HG02973 (cell line): ENCODE results near the gene PHC2.

Experiments
- ATAC-seq: cut with Tn5 transposase; IDR thresholded peaks from one replicate; pipeline ENCODE4 v1.9.1; 2021; ENCODE audit warnings: moderate library complexity; ENCODE audit not compliant: unreplicated experiment

The PHC2 gene

GRCh38 chr1:33337441-33337840 lies 93.5 kb downstream of the PHC2 start:
- ATAC-seq = no peak

DNA sequence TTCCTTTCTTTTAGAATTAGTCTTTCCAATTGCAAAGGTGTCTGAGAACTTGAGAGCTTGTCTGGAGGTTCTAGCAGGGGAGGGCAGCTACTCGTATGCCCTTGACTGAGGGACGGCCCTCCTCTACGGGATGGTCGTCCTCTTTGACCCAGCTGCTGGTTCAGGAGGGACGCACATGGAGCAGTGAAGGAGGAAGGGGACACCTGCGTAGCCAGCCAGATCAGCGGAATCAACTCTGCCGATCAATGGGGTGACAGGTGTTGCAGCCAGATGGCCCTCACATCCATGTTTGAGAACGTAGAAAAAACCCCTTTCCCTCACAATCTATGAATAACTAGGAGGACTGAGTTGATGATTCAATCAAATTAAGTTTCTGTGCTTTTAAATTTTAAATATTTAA lies 94.3 kb downstream of the PHC2 start:
- no peak for ATAC-seq

DNA sequence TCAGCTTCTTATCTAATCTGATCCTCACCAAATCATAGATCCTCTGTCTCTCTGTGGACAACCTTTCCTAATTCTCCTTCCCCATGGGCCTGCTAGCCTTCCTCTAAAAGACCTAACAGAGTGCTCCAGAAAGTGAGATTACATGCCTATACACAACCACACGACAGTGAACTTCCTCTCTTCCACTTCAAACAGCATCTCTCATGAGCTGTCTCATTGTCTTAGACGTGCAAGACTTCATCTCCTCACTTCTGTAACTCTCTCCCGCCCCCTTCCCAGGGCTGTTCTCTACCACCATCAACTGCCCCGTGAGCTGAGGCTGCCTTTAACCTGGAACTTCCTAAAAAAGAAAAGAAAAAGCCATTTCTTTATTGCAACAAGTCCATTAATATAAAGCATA lies 95.9 kb downstream of the PHC2 start:
- no peak for ATAC-seq

DNA sequence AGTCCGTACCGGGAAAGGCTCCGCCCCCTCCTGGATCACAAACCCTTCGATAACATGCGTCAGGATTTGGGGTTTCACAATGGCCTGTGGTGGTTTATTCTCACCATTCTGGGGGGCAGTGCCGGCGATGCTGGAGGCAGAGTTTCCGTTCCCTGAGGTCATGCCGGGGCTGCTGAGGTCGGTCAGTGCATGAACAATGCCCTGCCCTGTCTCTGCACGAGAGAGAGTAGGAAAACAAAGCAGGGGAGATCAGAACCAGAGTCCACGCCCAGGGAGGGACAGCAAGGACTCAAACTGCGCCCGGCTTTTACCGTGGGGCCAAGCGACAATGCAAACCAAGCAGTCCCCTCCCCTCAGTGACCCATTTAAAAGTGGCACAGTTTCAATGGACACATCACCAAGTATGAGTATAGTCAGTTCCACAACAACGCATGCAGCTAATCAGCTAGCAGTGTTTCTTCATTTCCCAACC lies 96.8 kb downstream of the PHC2 start:
- ATAC-seq = no peak

- no peak for ATAC-seq
These were observed 98.0 kb downstream of the PHC2 start for GRCh38 chr1:33332881-33333280.

- ATAC-seq = no peak
These were observed 98.5 kb downstream of the PHC2 start for GRCh38 chr1:33332357-33332789.

DNA sequence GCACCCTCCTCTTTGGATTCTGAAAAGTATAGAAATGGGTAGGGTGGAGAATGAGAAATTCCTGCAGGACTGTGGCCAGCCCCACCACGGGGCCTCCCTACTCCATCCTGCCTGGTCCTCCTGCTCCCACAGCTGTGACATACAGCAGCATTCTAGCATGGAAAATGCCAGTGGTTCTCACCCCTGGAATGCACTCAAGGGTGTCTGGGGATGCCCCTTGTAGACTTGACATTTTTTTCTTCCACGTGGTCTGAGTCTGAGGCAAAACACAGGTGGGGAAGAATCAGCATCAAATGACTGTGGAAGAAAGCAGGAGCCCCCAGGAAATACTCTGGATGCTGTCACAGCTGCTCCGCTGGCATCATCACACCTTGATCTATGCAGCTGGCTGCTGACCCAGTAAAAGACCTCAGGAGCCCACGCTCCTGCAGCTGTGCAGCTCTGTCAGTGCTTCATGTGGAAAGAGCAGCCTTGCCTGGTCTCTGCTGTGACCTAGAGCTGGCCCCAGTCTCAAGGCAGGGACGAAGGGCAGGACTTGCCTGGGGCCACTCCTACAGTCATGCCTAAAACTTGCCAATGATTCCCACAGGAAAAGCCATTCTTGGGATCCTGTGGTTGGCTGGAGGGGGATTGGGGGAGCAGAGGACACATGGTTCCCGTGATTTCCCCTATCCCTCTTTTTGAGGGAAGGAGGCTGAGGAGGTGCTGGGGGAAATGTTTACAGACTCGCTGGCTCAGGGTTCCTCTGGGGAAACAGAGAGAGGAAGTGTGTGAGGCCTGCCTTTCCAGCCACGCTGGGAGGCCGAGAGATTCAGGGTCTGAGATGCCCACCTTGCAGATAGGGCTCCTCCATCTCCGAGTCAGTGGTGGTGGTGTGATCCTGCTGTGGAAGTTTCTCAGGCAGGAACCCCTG lies 99.2 kb downstream of the PHC2 start:
- no peak for ATAC-seq

GRCh38 chr1:33330906-33331305 lies 100.0 kb downstream of the PHC2 start:
- no peak for ATAC-seq

DNA sequence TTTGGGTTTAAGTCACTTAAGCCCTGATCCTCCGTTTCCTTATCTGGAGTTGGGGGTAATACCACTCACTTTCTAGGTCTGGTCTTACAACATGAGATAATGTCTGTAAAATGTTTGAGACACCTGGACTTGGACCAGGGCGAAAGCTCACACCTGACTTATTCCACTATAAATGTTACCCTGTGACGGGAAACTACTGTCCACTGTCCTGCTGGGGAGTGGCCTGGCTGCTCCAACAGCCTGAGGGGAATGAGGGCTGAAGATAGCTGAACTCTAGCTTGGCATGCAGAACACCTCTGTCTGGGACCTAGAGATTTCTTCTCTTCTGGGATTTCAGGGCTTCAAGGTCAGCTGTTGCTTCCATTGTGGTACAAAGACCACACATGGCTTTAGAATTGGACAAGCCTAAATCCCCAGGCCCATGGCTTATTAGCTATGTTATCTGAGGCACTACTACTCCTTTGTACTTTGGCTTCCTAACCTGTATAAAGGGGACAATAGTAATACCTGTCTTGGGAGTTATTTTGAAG lies 100.5 kb downstream of the PHC2 start:
- ATAC-seq = no peak

DNA sequence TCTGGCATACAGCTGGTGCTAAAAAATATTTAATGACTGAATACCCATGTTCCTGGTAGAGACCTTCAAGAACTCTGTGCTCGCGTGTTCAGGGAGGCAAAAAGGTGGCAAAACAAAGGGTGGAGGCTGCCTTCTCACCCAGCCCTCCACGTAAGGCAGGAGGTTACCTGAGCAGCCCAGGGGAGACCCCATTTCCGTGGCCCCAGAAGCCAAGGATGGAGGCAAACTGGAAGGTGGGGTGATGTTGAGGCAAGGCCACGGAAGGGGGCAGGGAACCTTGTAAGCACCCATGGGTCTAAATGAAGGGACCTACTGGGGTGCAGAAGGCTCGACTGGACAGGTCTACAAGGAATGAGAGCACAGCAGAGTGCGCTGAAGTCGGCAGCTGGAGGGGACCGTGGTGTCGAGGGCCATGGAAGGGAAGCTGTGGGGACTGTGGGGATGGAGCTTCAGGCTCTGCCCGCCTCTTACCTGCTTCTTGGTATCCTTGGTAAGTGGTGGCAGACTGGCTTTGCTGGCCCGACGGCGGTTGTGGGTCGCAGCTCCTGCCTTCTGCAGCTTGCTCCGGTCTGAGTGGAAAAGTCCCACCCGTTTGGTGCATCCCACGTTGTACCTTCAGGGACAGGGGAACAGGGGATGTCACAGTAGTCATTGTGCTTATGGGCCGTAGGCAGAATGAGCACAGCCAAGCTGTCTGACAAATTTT lies 101.1 kb downstream of the PHC2 start:
- no peak for ATAC-seq

DNA sequence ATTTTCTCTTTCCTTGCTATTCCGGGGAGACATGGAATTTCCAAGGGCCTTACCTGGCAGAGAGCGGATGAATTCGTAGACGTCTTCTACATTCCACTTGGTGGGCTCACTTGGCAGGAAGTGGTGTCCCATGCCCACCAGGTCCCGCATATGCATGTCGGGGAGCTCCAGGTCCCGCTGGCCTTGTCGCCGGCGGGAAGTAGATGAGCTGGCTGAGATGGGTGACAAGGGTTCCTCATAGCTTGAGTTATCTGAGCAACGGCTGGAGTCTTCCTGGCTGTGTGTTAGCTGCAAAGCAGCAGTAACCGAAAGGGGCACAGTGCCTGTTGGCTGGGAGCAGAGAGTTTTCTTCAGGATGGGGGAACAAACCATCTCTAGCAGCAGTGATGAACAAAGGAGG lies 102.1 kb downstream of the PHC2 start:
- no peak for ATAC-seq

- no peak for ATAC-seq
These were observed 103.1 kb downstream of the PHC2 start for GRCh38 chr1:33327587-33328325.

- no peak for ATAC-seq
These were observed 104.1 kb downstream of the PHC2 start for GRCh38 chr1:33326785-33327184.

DNA sequence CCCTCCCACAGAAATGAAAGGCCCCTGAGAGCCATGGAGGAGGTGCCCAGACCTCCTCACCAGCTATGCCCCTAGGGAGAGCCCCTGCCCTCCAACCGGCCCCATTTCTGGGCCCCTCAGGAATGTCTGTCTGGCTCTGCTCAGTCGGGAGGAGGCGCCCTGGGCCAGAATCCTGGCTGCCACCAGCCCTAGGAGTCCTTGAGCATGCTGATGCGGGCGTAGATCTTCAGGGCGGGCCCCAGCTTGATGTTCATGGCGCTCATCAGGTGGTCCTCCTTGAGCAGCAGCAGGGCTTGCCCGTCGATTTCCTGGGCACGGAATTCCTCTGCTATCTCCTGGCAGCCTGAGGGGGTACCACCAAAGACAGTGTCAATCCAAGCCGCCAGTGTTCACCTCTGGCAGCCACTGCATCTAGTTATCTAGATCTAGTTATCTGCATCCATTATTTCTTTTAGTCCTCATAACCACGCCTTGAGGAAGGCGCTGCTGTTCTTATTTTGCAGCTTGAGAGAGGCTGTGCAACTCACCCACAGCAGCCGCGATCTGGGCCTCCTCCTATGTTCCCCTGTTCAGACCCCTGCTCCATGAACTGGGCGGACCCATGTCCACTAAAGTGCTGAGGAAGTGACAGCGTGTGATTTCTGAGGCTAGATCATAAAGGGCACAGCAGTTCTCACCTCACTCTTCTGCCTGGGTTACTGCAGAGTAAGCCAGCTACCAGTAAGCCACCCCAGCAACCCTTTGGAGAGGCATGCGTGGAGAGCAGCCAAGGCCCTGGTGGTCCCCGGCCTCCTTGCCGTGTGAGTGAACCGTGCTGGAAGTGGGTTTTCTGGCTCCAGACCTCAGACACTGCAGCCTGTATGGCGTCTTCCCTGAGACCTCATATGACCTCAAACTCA lies 106.0 kb downstream of the PHC2 start:
- no peak for ATAC-seq

- ATAC-seq = no peak
These were observed 107.0 kb downstream of the PHC2 start for GRCh38 chr1:33323663-33324477.

DNA sequence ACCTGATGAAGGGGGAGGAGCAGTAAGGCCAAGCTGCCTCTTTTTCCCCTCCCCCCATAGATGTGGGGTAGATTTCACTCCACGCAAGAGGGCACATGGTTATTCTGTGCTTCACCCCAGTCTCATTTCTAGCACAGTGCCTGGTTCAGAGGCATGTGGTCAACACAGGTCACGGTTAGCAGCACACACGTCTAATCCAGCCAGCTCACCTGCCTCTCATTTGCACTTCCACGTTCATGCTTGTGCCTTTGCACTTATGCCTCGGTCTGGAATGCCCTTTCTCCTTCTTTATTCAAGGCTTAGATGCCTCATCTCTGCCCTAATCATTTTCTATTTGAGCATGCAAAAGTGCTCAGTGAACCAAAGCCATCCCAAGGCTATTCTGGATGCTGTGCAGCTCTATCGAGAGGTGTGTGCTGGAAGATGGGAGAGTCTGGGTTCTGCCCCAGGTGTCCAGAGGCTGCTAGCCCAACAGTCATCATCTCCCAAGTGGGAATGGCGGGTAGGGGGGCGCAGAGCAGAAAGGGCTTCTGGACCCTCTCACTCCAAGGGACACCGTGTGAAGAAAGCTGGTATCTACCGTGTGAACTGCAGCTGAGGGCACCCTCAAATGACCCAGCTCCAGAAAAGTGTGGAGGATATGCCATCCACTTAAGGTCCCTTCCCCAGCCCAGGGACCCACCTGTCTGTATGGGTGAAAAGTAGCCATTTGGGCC lies 107.9 kb downstream of the PHC2 start:
- no peak for ATAC-seq

DNA sequence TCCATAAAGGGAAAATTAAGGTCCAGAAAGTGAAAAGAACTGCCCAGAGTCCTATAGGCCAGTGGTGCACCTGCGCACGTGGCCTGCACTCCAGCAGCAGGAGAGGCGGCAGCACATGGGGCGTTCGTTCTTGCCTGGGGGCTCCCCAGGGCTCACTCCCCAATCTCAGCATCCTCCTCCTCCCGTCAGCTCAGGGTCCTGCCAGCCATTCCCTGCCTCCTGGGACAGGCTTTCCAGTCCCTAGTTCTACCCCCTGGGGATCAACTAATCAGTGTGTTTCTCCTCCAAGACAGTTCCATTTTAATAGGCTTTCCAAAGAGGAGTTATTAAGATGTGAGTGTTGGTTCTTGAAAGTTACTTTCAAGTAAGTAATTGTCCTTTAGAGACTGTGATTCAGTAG lies 108.8 kb downstream of the PHC2 start:
- no peak for ATAC-seq

GRCh38 chr1:33321178-33321577 lies 109.7 kb downstream of the PHC2 start:
- no peak for ATAC-seq
